ENCODE results near the gene ARL15.

DNA sequence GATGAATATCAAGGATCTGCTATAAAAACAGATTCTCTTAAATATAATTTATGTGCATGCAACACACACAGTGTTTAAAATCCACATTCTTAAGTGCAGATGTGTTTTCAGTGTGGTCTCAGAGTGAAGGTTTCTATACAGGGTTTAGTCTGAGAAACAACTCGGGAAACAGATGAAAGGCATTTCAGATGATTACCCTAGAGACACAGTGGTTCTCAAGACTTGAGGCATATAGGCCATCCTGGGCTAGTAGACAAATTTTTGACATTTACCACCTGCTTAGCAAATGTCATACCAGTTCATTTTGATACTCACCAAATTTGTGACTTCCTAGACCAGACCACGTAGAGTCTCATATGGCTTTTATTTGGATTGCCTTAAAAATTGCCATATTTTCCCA is 216.5 kb downstream of the ARL15 start:
- TF ChIP-seq, protein P1, sequence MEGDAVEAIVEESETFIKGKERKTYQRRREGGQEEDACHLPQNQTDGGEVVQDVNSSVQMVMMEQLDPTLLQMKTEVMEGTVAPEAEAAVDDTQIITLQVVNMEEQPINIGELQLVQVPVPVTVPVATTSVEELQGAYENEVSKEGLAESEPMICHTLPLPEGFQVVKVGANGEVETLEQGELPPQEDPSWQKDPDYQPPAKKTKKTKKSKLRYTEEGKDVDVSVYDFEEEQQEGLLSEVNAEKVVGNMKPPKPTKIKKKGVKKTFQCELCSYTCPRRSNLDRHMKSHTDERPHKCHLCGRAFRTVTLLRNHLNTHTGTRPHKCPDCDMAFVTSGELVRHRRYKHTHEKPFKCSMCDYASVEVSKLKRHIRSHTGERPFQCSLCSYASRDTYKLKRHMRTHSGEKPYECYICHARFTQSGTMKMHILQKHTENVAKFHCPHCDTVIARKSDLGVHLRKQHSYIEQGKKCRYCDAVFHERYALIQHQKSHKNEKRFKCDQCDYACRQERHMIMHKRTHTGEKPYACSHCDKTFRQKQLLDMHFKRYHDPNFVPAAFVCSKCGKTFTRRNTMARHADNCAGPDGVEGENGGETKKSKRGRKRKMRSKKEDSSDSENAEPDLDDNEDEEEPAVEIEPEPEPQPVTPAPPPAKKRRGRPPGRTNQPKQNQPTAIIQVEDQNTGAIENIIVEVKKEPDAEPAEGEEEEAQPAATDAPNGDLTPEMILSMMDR (IDR thresholded peaks at IDR 0.05) = no peak
- TF ChIP-seq POLR2A (IDR thresholded peaks at IDR 0.05) (no peak), EP300 (IDR thresholded peaks at IDR 0.05) (no peak)
